Measurements from ENCODE around the gene NLK.

- TF ChIP-seq CTCF (conservative IDR thresholded peaks at IDR 0.05; ENCODE audit: low read length) = no peak
- TF ChIP-seq EZH2phosphoT487 (IDR thresholded peaks at IDR 0.05; ENCODE audit: borderline replicate concordance) = no peak
Measured at GRCh38 chr17:28169621-28170349, 127.3 kb downstream of the NLK start.

Measured in Loucy (cell line).